Measurements from ENCODE around the gene C6orf47.

C6orf47 gene

DNA sequence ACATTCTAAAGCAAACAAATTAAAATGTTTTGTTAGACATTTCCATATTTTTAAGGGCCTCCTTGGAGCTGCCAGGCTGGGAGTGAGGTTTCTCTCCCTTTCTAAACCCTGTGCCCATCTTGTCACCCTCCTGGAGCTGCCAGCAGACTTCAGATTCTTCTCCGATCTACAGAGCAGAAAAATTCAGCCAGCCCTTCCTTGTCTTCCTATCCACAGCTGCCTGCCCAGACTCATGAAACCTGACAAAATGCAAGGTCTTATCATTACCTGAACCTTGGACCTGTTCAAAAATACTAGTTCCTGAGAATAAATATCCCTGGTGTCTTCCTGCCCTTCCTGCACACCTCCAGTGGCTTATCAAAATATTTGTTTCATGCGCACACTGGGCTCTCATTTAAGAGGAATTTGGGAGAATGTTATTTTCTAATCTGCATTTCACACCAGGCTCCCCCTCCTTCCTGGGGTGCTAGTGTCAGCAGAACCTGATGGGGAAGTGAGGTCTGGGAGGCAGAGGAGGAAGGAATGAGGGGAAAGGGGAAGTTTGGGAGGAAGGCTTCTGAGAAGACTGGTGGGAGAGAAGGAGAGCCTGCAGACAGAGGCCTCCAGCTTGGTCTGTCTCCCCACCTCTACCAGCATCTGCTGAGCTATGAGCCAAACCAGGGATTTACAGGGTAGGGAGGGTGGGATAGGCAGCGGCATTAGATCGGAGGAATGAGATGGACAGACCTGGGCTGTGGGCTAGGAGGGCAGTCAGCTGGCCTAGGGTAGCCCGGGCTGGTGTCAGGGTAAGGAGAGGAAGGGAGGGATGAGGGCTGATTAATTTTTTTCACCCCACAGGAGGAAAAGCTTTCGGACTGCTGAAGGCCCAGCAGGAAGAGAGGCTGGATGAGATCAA is 45.6 kb downstream of the C6orf47 start, which contains the start of gene AIF1:
Gene AIF1 (plus strand): TSS at position 551 of the 895 bp plus-strand sequence. CDS start 96 bp downstream, at position 647.
- DNase-seq: peak in 3 of 56 donors; percentile 9 to 19 (median 19)

- peak in 2 of 56 donors; percentile 7 to 17 for DNase-seq
Observed at GRCh38 chr6:31614075-31614619, 46.4 kb downstream of the C6orf47 start.

GRCh38 chr6:31610968-31611367 is 49.6 kb downstream of the C6orf47 start:
- DNase-seq: no peak

DNA sequence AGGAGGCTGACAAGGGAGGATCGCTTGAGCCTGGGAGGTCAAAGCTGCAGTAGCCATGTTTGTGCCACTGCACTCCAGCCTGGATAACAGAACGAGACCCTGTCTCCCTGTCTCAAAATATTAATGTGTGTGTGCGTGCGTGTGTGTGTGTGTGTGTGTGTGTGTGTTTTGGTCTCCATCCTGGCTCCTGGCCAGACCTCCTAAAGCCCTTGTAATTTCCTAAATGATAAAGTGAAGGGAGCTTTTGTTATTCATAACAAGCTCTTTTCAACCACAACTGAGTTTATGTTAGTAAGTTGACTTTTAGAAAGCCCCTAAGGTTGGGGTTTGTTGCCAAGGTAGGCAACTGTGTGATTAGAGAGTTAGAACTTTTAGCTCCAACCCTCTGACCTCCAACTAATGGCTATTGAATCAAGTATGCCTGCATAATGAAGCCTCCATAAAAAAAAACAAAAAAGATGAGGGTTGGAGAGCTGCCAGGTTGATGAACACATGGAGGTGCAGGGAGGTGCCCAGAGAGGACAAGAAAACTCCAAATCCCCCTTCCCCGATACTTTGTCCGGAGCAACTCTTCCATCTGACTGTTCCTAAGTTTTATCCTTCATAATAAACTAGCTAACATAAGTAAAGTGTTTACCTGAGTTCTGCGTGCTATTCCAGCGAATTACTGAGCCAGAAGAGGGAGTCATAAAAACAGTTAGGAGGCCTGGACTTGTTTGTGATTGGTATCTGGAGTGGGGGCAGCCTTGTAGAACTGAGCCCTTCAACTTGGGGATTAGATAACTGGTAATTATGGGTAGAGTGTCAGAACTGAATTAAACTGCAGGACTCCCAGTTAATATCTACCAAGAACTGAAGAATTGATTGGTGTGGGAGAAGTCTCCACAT is 50.8 kb downstream of the C6orf47 start:
- no peak for DNase-seq
